ENCODE results near the gene LANCL2. TPM values are rescaled to one million over a fixed set of nuclear protein-coding genes. Genes with fewer than 3 reads are reported as not detected.
A peak's percentile ranks its signal among the peaks of the same experiment; 100 is the strongest.
"Not testable (repeated sequence)": the region's sequence is repeated elsewhere in the genome, so short reads cannot be mapped to it uniquely, and the experiment has no call there.

Gene LANCL2
- total and polyA plus RNA-seq, 2 experiments from 2014 or later: 7.3 to 10.7 TPM

DNA sequence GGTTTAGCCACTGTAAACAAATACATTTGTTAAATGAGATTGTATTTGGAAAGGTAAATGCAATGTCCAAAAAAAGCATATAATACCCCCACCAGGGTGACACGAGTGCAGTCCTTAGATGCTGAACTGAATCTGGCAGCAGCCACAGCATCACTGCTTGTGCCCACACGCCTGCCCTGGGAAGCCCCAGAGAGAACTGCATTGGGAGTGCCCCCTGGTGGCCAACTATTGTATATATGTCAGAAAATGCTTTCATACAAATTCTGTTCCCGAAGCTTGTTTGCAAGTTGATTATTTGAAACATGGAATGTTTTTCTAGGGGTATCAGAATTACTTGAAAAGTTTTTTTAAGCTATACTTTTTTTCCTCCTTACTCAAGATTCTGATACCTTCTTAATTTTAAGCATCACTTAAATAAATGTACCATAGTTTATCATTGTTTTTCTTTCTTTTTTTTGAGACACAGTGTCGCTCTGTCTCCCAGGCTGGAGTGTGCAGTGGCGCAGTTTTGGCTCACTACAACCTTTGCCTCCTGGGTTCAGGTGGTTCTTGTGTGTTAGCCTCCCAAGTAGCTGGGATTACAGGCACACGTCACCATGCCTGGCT, 50.1 kb downstream of the LANCL2 start:
- peaks cover under 1% of the 10 kb centered on the region; the same call in 1 of the 3 replicates for H3K4me1 Mint-ChIP-seq
- peak; percentile 88 for ATAC-seq
- DNase-seq (ENCODE audit: low spot score): peak; percentile 89
- Histone ChIP-seq H3K27ac (ENCODE audit: low read depth) (no peak overlapping the region), H3K4me1 (ENCODE audit: insufficient read depth) (no peaks in the 10 kb centered on the region), H3K4me3 (no peak overlapping the region), H3K9me2 (ENCODE audit: insufficient read depth) (no peaks in the 10 kb centered on the region), H3K27me3 (ENCODE audit: insufficient read depth) (no peaks in the 10 kb centered on the region), H4K20me1 (replicated peaks; ENCODE audit: insufficient read depth) (no peaks in the 10 kb centered on the region), H2AFZ (no peak overlapping the region), H3K36me3 (ENCODE audit: insufficient read depth) (no peaks in the 10 kb centered on the region), H3F3A (replicated peaks; ENCODE audit: low read depth) (no peaks in the 10 kb centered on the region), H3K4me2 (no peak overlapping the region), H3K79me2 (replicated peaks; ENCODE audit: insufficient read depth) (no peaks in the 10 kb centered on the region)
- no peak overlapping the region for H3K4me3 Mint-ChIP-seq
- no peak overlapping the region for H3K27ac Mint-ChIP-seq
- TF ChIP-seq, protein P1, sequence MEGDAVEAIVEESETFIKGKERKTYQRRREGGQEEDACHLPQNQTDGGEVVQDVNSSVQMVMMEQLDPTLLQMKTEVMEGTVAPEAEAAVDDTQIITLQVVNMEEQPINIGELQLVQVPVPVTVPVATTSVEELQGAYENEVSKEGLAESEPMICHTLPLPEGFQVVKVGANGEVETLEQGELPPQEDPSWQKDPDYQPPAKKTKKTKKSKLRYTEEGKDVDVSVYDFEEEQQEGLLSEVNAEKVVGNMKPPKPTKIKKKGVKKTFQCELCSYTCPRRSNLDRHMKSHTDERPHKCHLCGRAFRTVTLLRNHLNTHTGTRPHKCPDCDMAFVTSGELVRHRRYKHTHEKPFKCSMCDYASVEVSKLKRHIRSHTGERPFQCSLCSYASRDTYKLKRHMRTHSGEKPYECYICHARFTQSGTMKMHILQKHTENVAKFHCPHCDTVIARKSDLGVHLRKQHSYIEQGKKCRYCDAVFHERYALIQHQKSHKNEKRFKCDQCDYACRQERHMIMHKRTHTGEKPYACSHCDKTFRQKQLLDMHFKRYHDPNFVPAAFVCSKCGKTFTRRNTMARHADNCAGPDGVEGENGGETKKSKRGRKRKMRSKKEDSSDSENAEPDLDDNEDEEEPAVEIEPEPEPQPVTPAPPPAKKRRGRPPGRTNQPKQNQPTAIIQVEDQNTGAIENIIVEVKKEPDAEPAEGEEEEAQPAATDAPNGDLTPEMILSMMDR (conservative IDR thresholded peaks at IDR 0.05; ENCODE audit: low read depth in 2 of 2): peak; percentile 73 to 87
- no peak for TF ChIP-seq EZH2 (IDR thresholded peaks at IDR 0.05; ENCODE audit: low read depth, unreplicated experiment)
- no peaks in the 10 kb centered on the region for H3K27me3 Mint-ChIP-seq (ENCODE audit: insufficient read depth, low read depth, poor library complexity)
- no peaks in the 10 kb centered on the region; the same call in 2 of the 3 replicates for H3K9me3 Mint-ChIP-seq
- H3K36me3 Mint-ChIP-seq (ENCODE audit: low read depth): peaks cover 4% of the 10 kb centered on the region; the same call in 1 of the 3 replicates

DNA sequence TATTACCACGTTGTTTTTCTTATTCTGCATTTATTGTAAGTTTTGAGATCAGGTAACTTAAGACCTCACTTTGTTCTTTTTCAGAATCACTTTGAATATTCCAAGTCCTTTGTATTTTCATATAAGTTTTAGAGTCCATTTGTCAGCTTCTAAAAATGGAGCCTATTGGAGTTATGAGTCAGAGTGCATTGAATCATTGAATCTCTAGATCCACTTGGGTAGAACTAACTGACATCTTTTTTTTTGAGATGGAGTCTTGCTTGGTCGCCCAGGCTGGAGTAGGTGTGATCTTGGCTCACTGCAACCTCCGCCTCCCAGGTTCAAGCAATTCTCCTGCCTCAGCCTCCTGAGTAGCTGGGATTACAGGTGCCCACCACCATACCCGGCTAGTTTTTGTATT, 52.3 kb downstream of the LANCL2 start:
- not testable (repeated sequence) for H3K9me3 Mint-ChIP-seq; H3K36me3 Mint-ChIP-seq (ENCODE audit: low read depth); H2AFZ ChIP-seq; H3K27ac Mint-ChIP-seq; H4K20me1 ChIP-seq (replicated peaks; ENCODE audit: insufficient read depth); H3K4me3 Mint-ChIP-seq; H3K9me2 ChIP-seq (ENCODE audit: insufficient read depth); H3K4me2 ChIP-seq; H3F3A ChIP-seq (replicated peaks; ENCODE audit: low read depth); H3K27me3 Mint-ChIP-seq (ENCODE audit: insufficient read depth, low read depth, poor library complexity); H3K4me1 Mint-ChIP-seq; DNase-seq (ENCODE audit: low spot score); H3K4me1 ChIP-seq (ENCODE audit: insufficient read depth); H3K27me3 ChIP-seq (ENCODE audit: insufficient read depth); ATAC-seq; H3K36me3 ChIP-seq (ENCODE audit: insufficient read depth); H3K4me3 ChIP-seq; H3K79me2 ChIP-seq (replicated peaks; ENCODE audit: insufficient read depth); H3K27ac ChIP-seq (ENCODE audit: low read depth)

DNA sequence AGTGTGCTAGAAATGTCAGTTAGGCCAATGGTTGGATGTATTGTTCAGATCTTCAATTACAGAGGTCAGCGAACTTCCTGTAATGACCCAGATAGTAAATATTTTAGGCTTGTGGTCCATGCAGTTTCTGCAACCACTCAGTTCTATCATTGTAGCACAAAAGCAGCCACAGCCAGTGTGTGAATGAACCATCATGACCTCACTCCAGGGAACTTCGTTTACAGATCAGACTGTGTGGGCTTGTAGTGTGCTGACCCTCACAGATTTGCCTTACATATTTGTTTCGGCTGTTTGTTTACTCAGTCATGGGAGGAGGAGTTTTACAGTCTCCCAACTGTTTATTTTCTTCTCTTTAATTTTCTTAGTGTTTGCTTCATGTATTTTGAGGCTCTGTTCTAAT, 55.4 kb downstream of the LANCL2 start:
- no peaks in the 10 kb centered on the region; the same call in 1 of the 2 replicates for H3K4me1 ChIP-seq (ENCODE audit: insufficient read depth)
- H3K79me2 ChIP-seq (replicated peaks; ENCODE audit: insufficient read depth): no peaks in the 10 kb centered on the region
- H3K27ac ChIP-seq (ENCODE audit: low read depth): no peak overlapping the region
- Mint-ChIP-seq H3K4me1 (peaks cover 26% of the 10 kb centered on the region), H3K27ac (no peak overlapping the region), H3K36me3 (ENCODE audit: low read depth) (peaks cover 8% of the 10 kb centered on the region), H3K27me3 (ENCODE audit: insufficient read depth, low read depth, poor library complexity) (peaks cover 1% of the 10 kb centered on the region), H3K4me3 (no peak overlapping the region), H3K9me3 (no peaks in the 10 kb centered on the region; the same call in 2 of the 3 replicates)
- no peaks in the 10 kb centered on the region for H3K9me2 ChIP-seq (ENCODE audit: insufficient read depth)
- H3K4me3 ChIP-seq: no peak overlapping the region
- H3F3A ChIP-seq (replicated peaks; ENCODE audit: low read depth): no peaks in the 10 kb centered on the region
- no peak overlapping the region for H2AFZ ChIP-seq
- no peak; the same call in 2 of the 3 replicates for ATAC-seq
- H3K27me3 ChIP-seq (ENCODE audit: insufficient read depth): no peaks in the 10 kb centered on the region
- no peaks in the 10 kb centered on the region for H3K36me3 ChIP-seq (ENCODE audit: insufficient read depth)
- DNase-seq (ENCODE audit: low spot score): no peak
- H4K20me1 ChIP-seq (replicated peaks; ENCODE audit: insufficient read depth): no peaks in the 10 kb centered on the region
- no peak overlapping the region for H3K4me2 ChIP-seq
- TF ChIP-seq, protein P1 (conservative IDR thresholded peaks at IDR 0.05; ENCODE audit: low read depth in 2 of 2): no peak
- TF ChIP-seq STAT1 (IDR thresholded peaks at IDR 0.05; ENCODE audit: unreplicated experiment): no peak
- TF ChIP-seq EZH2phosphoT487 (IDR thresholded peaks at IDR 0.05; ENCODE audit: unreplicated experiment): no peak
- TF ChIP-seq JUNB (IDR thresholded peaks at IDR 0.05; ENCODE audit: unreplicated experiment): no peak
- TF ChIP-seq CREB1 (CRISPR knock-in tag; IDR thresholded peaks at IDR 0.05; ENCODE audit: low read depth): no peak
- no peak for TF ChIP-seq EZH2 (IDR thresholded peaks at IDR 0.05; ENCODE audit: low read depth, unreplicated experiment)

All from GM23338 (cell line).